Ovary (tissue), 9 donors: ENCODE measurements around the gene LSAMP. TPM values are rescaled to one million over a fixed set of nuclear protein-coding genes. Genes with fewer than 3 reads are reported as not detected.
"Not testable (repeated sequence)": the region's sequence is repeated elsewhere in the genome, so short reads cannot be mapped to it uniquely, and the experiment has no call there.

Source experiments
- DNase-seq, 5 donors: peaks; one replicate each; pipeline ENCODE4 v3.0.0-alpha.2; 2019 to 2020
- H3K27ac ChIP-seq, 2 donors: fragments of 200-600 bp; one replicate each; pipeline versions ENCODE4 v1.5.1 to v1.8.0; 2019 to 2022
- H3K27me3 ChIP-seq: fragments of 200-600 bp; one replicate; pipeline ENCODE4 v1.8.0; 2022
- H3K36me3 ChIP-seq: fragments of 200-600 bp; sonication (generic); one replicate; pipeline ENCODE4 v1.5.1; 2019
- H3K4me1 ChIP-seq: one replicate; pipeline ENCODE4 v1.8.1; 2013; ENCODE audit warnings: mild to moderate bottlenecking, moderate library complexity; ENCODE audit not compliant: insufficient read depth
- H3K4me3 ChIP-seq: fragments of 200-600 bp; sonication (generic); one replicate; pipeline ENCODE4 v1.5.1; 2017
- H3K9me3 ChIP-seq, 2 donors: fragments of 200-600 bp in 1 of 2; sonication (generic) in 1 of 2; one replicate each; pipeline versions ENCODE4 v1.5.1 to v1.8.1; 2013 to 2019; ENCODE audit warnings: mild to moderate bottlenecking in 1 of 2, moderate library complexity in 1 of 2
- EP300 ChIP-seq: sonication (generic); formaldehyde crosslinking; IDR thresholded peaks from one replicate; pipeline ENCODE4 v1.6.1; 2017; ENCODE audit warnings: antibody characterized with exemption
- POLR2A ChIP-seq: fragments of 450-650 bp; IDR thresholded peaks from one replicate; pipeline ENCODE4 v1.6.1; 2017; ENCODE audit warnings: antibody characterized with exemption, mild to moderate bottlenecking, moderate library complexity
- WGBS, 3 donors: extraction: QIAGEN DNeasy Blood & Tissue Kit in 1 of 3; methylation state at CpG; one replicate each; pipeline versions ENCODE4 v1.1.5 to v1.1.7; 2013 to 2017; 5-methylcytosine and 5-hydroxymethylcytosine counted together
- intact Hi-C, 4 donors: fragments of 100-400 bp; cut with DNase I; formaldehyde crosslinking; loops; one replicate each; pipeline versions ENCODE4 v1.11.0 to v1.15.1; 2022 to 2023
- polyA plus RNA-seq, 2 donors: library from polyadenylated mRNA; stranded (reverse); fragments of 200-250 nt in 1 of 2; fragments of 350-450 nt in 1 of 2; fragmentation: Illumina TruSeq in 1 of 2; extraction: RNeasy Lipid Tissue Mini Kit (QIAGEN cat#74804) in 1 of 2; gene quantifications; one replicate each; pipeline ENCODE4 v1.2.3, GENCODE V29; 2013 to 2014
- small RNA-seq: library from RNA; depleted of rRNA; stranded (forward); fragments of <200 nt; gene quantifications from one replicate; pipeline ENCODE3, GENCODE V24; 2016
- total RNA-seq, 7 donors: library from RNA; depleted of rRNA in 2 of 7; stranded (reverse); fragments of >200 nt in 2 of 7; fragmentation: NEBNext Ultra II Directional in 3 of 7; extraction: Animal tissue kit (Norgen Biotek cat#: 25700) in 3 of 7; gene quantifications; one replicate each; pipeline versions ENCODE4 v1.1.0 to v1.2.4, GENCODE V29; 2016 to 2023
- TF ChIP-seq, protein P1 (sequence below), 3 donors: fragments of 450-650 bp in 2 of 3; fragments of 200-600 bp in 1 of 3; IDR thresholded peaks; one replicate each; pipeline versions ENCODE4 v1.5.1 to v1.8.0; 2016 to 2022; ENCODE audit warnings: antibody characterized with exemption in 3 of 3, mild to moderate bottlenecking in 1 of 3
- donor health status: DM: no; HTN: no; CAD: no; lungs with moderate emphysema.
- donor health status: DM: no; HTN: no; CAD: no.
- donor health status: Bipolar disorder and iron deficiency.
- donor health status: DM: yes; HTN: yes; CAD: no.
- donor health status: DM: no; HTN: no; CAD: no.
- donor health status: DM: yes; HTN: yes; CAD: no.

Gene LSAMP
- total and polyA plus RNA-seq, 9 donors = 1.1 to 13.0 (median 5.4) TPM

DNA sequence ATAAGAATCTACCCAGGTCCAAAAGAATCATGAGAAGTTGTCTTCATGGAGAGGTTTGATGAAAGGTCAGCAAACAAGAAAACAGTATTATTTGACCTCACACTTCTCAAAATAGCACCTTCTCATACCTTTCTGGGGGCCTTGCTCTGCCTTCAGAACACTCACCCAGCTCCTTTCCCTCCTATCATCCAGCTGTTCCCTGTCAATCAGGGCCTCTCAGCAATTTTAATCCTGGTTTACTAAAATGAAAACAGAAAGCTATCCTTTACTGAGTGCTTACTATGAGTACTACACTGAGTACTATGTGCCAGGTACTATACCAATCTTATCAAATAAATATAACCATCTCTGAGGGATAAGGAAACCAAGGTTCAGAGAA lies 683.4 kb downstream of the LSAMP start:
- TF ChIP-seq, protein P1, sequence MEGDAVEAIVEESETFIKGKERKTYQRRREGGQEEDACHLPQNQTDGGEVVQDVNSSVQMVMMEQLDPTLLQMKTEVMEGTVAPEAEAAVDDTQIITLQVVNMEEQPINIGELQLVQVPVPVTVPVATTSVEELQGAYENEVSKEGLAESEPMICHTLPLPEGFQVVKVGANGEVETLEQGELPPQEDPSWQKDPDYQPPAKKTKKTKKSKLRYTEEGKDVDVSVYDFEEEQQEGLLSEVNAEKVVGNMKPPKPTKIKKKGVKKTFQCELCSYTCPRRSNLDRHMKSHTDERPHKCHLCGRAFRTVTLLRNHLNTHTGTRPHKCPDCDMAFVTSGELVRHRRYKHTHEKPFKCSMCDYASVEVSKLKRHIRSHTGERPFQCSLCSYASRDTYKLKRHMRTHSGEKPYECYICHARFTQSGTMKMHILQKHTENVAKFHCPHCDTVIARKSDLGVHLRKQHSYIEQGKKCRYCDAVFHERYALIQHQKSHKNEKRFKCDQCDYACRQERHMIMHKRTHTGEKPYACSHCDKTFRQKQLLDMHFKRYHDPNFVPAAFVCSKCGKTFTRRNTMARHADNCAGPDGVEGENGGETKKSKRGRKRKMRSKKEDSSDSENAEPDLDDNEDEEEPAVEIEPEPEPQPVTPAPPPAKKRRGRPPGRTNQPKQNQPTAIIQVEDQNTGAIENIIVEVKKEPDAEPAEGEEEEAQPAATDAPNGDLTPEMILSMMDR (IDR thresholded peaks at IDR 0.05) = no peak
- TF ChIP-seq EP300 = no peak
- TF ChIP-seq POLR2A = no peak
- intact Hi-C loops = no loop called here
- Histone ChIP-seq H3K9me3 (no peaks in the 10 kb centered on the region), H3K4me3 (no peak overlapping the region), H3K27ac (no peak overlapping the region), H3K27me3 (no peaks in the 10 kb centered on the region), H3K36me3 (no peaks in the 10 kb centered on the region), H3K4me1 (peaks cover 2% of the 10 kb centered on the region)
- no peak for DNase-seq

DNA sequence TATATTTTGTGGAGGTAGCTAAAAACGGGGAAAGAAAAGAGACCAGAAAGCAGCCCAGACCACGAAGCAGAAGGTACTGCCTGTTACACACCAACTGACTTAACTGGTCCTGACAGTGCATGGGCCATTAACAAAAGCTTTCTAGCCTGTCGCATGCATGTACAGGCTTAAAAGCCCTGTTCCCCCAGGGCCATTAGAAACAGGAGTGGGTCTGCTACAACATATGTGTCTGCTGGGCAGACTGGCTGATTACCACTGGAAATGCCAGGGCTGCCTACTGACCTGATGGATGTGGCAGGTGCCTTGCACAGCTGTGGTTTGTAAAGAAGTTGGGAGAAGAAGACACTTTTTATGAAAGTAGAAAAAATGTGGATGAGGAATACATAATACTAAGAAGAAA lies 684.6 kb downstream of the LSAMP start:
- H3K4me3 ChIP-seq = no peak overlapping the region
- H3K27ac ChIP-seq = no peak overlapping the region
- intact Hi-C loops = no loop called here
- H3K36me3 ChIP-seq = no peaks in the 10 kb centered on the region
- no peaks in the 10 kb centered on the region for H3K9me3 ChIP-seq
- DNase-seq = no peak
- 88 to 93% (median 92%) methylated on average over 3 of the region's 3 CpGs for WGBS, 3 donors
- TF ChIP-seq, protein P1 (IDR thresholded peaks at IDR 0.05) = no peak
- no peak for TF ChIP-seq EP300
- no peak for TF ChIP-seq POLR2A
- no peaks in the 10 kb centered on the region for H3K27me3 ChIP-seq
- H3K4me1 ChIP-seq = no peaks in the 10 kb centered on the region

DNA sequence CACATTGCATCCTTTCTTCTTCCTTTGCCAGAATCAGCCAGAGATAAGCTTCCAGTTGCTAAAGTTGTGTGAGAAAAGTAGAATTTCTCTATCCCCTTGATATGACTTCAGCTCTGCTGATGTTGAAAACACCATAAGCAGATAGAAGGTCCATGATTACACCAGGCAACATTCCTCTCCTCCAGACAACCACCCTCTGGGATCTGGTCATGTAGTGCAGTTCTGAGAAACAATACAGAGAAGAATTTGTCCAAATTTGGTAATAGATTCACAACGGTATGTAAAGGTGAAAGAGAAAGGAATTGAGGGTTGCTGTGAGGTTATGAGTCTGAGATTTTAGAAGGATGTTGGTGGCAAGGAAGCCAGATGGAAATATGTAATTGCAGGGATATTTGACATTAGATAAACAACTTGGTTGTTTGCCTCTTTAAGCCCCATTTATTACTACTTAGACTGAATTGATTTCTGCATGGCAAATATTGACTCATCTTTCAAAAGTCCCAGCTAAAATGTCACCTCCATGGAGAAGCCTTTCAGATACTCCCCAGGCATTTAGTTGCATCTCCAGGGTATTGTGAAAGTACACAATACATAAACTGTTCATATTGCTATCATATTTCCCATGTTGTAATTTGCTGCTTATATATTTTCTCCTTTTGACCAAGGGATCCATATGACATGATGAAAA lies 687.1 kb downstream of the LSAMP start:
- Histone ChIP-seq H3K27ac (no peak overlapping the region), H3K4me3 (no peak overlapping the region), H3K27me3 (no peaks in the 10 kb centered on the region), H3K9me3 (no peaks in the 10 kb centered on the region), H3K4me1 (no peaks in the 10 kb centered on the region), H3K36me3 (no peaks in the 10 kb centered on the region)
- DNase-seq = no peak
- intact Hi-C loops = no loop called here
- TF ChIP-seq EP300 (no peak), POLR2A (no peak)
- TF ChIP-seq, protein P1 (IDR thresholded peaks at IDR 0.05) = no peak
- WGBS, 3 donors = 44 to 68% (median 47%) methylated on average over 1 of the region's 1 CpG

DNA sequence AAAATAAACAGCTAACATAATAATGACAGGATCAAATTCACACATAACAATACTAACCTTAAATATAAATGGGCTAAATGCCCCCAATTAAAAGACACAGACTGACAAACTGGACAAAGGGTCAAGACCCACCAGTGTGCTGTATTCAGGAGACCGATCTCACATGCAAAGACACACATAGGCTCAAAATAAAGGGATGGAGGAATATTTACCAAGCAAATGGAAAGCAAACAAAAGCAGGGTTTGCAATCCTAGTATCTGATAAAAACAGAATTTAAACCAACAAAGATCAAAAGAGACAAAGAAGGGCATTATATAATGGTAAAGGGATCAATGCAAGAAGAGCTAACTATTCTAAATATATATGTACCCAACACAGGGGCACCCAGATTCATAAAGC lies 692.3 kb downstream of the LSAMP start:
- DNase-seq, H3K4me1 ChIP-seq, intact Hi-C loops, H3K36me3 ChIP-seq, H3K27me3 ChIP-seq, H3K9me3 ChIP-seq, H3K4me3 ChIP-seq, H3K27ac ChIP-seq: not testable (repeated sequence)
- WGBS, 3 donors = 59 to 92% (median 91%) methylated on average over 1 of the region's 1 CpG

Small RNAs within 50 kb of the gene (small RNA-seq; reads per million reads assigned to genes)
- gene RN7SL815P = not detected
